ENCODE measurements around the gene SH2D3A. TPM values are rescaled to one million over a fixed set of nuclear protein-coding genes. Genes with fewer than 3 reads are reported as not detected.

SH2D3A gene
- total RNA-seq, 6 experiments from 2014 or later: not detected

DNA sequence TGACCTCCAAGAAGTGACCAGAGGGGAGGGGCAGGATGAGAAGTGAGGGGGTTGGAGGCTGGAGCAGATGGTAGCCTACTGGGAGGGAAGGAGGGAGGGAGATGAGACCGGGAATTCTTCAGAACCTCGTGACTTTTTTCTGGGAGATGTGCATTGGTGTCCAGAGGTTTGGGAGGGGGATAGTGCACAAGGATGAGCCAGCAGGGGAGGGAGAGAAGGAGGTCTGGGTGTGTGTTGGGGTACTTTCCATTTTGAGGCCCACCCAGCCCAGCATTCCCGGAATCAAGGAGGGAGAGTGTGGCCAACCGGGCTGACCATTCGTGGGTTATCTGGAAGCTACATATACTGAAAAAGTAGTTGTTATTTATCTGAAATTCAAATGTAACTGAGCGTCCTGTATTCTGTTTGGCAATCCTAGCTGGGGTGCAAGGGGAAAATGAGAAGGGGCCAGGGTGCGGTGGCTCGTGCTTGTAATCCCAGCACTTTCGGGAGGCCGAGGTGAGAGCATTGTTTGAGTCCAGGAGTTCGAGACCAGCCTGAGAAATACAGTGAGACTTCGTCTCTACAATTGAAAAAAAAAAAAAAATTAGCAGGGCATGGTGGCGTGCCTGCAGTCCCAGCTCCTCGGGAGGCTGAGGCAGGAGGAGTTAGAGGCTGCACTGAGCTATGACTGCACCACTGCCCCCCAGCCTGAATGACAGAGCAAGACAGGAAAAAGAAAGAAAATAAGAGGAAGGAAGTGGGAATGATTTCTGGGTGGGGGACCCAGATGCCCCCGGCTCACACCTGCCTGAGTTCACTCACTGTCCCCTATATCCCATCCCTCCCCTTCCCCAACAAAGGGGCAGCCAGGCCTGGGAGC lies 42.4 kb downstream of the SH2D3A start:
- TF ChIP-seq, protein P1, sequence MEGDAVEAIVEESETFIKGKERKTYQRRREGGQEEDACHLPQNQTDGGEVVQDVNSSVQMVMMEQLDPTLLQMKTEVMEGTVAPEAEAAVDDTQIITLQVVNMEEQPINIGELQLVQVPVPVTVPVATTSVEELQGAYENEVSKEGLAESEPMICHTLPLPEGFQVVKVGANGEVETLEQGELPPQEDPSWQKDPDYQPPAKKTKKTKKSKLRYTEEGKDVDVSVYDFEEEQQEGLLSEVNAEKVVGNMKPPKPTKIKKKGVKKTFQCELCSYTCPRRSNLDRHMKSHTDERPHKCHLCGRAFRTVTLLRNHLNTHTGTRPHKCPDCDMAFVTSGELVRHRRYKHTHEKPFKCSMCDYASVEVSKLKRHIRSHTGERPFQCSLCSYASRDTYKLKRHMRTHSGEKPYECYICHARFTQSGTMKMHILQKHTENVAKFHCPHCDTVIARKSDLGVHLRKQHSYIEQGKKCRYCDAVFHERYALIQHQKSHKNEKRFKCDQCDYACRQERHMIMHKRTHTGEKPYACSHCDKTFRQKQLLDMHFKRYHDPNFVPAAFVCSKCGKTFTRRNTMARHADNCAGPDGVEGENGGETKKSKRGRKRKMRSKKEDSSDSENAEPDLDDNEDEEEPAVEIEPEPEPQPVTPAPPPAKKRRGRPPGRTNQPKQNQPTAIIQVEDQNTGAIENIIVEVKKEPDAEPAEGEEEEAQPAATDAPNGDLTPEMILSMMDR (IDR thresholded peaks at IDR 0.05): no peak
- Mint-ChIP-seq H3K4me3 (no peak overlapping the region), H3K4me1 (ENCODE audit: low read depth) (peaks cover 20% of the 10 kb centered on the region), H3K27me3 (ENCODE audit: insufficient read depth) (peaks cover 17% of the 10 kb centered on the region), H3K27ac (no peak overlapping the region), H3K36me3 (ENCODE audit: low read depth) (peaks cover 4% of the 10 kb centered on the region; the same call in 1 of the 2 replicates), H3K9me3 (no peaks in the 10 kb centered on the region)
- no peak for DNase-seq

DNA sequence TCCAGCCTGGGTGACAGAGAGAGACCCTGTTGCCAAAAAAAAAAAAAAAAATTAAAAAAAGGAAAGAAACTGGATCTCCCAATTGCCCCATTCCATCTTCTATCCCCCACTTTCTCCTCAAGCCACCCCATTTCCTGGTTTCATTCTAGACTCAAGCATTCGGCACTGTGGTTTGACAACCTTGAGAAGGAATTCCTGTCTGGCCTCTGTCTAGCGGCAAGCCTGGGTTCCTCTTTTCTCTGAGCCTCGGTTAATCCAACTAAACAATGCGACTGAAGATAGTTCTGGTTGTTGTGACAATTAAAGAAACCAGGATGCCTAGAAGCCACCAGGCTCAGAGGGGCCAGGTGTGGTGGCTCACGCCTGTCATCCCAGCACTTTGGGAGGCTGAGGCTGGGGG lies 43.5 kb downstream of the SH2D3A start:
- no peak for DNase-seq
- no peak overlapping the region for H3K4me3 Mint-ChIP-seq
- H3K27me3 Mint-ChIP-seq (ENCODE audit: insufficient read depth): peaks cover 17% of the 10 kb centered on the region
- H3K9me3 Mint-ChIP-seq: no peaks in the 10 kb centered on the region; the same call in 1 of the 2 replicates
- TF ChIP-seq, protein P1 (IDR thresholded peaks at IDR 0.05): no peak
- H3K36me3 Mint-ChIP-seq (ENCODE audit: low read depth): no peaks in the 10 kb centered on the region
- H3K27ac Mint-ChIP-seq: no peak overlapping the region
- H3K4me1 Mint-ChIP-seq (ENCODE audit: low read depth): peaks cover 20% of the 10 kb centered on the region

DNA sequence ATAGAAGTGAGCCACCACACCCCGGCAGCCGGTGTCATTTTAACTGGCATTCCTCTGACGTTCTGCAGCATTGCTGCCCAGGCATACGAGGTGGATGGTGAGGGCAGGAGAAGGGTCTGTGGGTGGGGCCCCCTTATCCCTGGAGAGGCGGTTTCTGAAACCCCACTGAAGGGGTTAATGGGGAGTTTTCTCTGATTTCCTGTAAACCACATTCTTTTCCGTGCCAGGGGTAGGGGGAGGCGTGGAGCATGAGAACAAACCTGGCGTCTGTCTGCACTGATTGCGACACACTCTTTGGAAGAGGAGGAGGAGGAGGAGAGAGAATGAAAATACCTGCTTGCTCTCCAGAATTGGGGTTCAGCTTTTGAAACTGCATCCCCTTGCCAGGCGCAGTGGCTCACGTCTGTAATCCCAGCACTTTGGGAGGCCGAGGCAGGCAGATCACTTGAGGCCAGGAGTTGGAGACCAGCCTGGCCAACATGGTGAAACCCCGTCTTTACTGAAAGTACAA lies 44.1 kb downstream of the SH2D3A start:
- Mint-ChIP-seq H3K9me3 (peaks cover 4% of the 10 kb centered on the region; the same call in 1 of the 2 replicates), H3K4me3 (peak overlapping the region; percentile 5; the same call in 1 of the 2 replicates), H3K4me1 (ENCODE audit: low read depth) (peaks cover 20% of the 10 kb centered on the region), H3K36me3 (ENCODE audit: low read depth) (no peaks in the 10 kb centered on the region), H3K27me3 (ENCODE audit: insufficient read depth) (peaks cover 17% of the 10 kb centered on the region), H3K27ac (no peak overlapping the region)
- TF ChIP-seq, protein P1 (IDR thresholded peaks at IDR 0.05): no peak
- DNase-seq: no peak

DNA sequence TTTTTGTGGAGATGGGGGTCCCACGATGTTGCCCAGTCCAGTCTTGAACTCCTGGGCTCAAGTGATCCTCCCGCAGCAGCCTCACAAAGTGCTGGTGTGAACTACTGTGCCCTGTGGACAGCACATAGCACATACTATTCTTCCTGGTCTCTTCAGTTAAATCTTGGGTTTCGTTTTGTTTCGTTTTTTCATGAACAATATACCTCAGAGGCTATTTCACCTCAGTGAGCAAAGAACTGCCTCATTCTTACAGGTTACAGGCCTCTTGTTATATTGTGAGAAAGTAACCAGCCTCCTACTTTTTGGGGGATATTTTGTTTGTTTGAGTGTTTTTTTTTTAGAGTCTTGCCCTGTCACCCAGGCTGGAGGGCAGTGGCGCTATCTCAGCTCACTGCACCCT lies 45.5 kb downstream of the SH2D3A start:
- H3K36me3 Mint-ChIP-seq (ENCODE audit: low read depth): peaks cover 6% of the 10 kb centered on the region
- peaks cover 19% of the 10 kb centered on the region for H3K27me3 Mint-ChIP-seq (ENCODE audit: insufficient read depth)
- H3K9me3 Mint-ChIP-seq: peaks cover 14% of the 10 kb centered on the region
- H3K4me1 Mint-ChIP-seq (ENCODE audit: low read depth): peaks cover 20% of the 10 kb centered on the region
- TF ChIP-seq, protein P1 (IDR thresholded peaks at IDR 0.05): no peak
- peak overlapping the region; percentile 16; the same call in 1 of the 2 replicates for H3K4me3 Mint-ChIP-seq
- H3K27ac Mint-ChIP-seq: no peak overlapping the region
- DNase-seq: no peak

DNA sequence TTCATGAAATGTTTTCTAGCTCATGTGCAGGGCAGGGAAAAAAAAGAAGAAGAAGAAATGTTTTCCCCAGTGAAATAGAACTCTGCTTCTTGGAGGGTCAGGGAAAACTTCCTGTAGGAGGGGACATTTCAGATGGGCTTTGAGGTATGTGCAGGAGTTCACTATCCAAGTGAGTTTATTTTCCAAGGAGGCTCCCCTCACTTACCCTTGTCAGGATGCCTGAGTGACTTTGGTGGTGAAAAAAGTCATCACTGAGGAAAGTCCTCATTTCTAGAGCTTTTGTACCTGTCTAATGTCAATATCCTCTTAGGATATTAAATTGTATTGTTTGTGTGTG lies 46.1 kb downstream of the SH2D3A start:
- DNase-seq: no peak
- Mint-ChIP-seq H3K36me3 (ENCODE audit: low read depth) (peaks cover 6% of the 10 kb centered on the region), H3K27me3 (ENCODE audit: insufficient read depth) (peaks cover 19% of the 10 kb centered on the region), H3K4me1 (ENCODE audit: low read depth) (peaks cover 20% of the 10 kb centered on the region), H3K4me3 (no peak overlapping the region), H3K9me3 (peaks cover 14% of the 10 kb centered on the region), H3K27ac (no peak overlapping the region)
- TF ChIP-seq, protein P1 (IDR thresholded peaks at IDR 0.05): no peak
